ENCODE results near the gene BANF2.

- TF ChIP-seq CTCF (IDR thresholded peaks at IDR 0.05; ENCODE audit: borderline replicate concordance, extremely low read depth, low read length, poor library complexity, severe bottlenecking) (no peak), EZH2 (IDR thresholded peaks at IDR 0.05; ENCODE audit: borderline replicate concordance, low read depth, low read length, severe bottlenecking) (no peak)
Observed at GRCh38 chr20:17759449-17759848, 59.7 kb downstream of the BANF2 start.
